ENCODE measurements around the gene VPREB3.

The VPREB3 gene

GRCh38 chr22:23767673-23768548 lies 13.7 kb upstream of the VPREB3 start, which contains the start of gene CHCHD10:
TSS of gene CHCHD10 (minus strand) at chr22:23767972. CDS start at chr22:23767874, 98 bp downstream.
- peak; percentile 48 to 91 (median 84) for DNase-seq

- DNase-seq = peak in 1 of 51 donors; percentile 43
Observed at GRCh38 chr22:23767303-23767672, 13.1 kb upstream of the VPREB3 start.

GRCh38 chr22:23764899-23765881 lies 11.0 kb upstream of the VPREB3 start:
- DNase-seq = no peak

GRCh38 chr22:23763954-23764353 lies 9.7 kb upstream of the VPREB3 start:
- DNase-seq = no peak

GRCh38 chr22:23763579-23763945 lies 9.3 kb upstream of the VPREB3 start:
- peak in 4 of 51 donors; percentile 7 to 36 (median 18) for DNase-seq

- no peak for DNase-seq
Observed at GRCh38 chr22:23762842-23763578, 8.8 kb upstream of the VPREB3 start, which contains the start of gene C22orf15. TSS of gene C22orf15 (plus strand) at chr22:23762990. CDS start at chr22:23763307, 317 bp downstream.

- DNase-seq = no peak
Observed at GRCh38 chr22:23760056-23760455, 5.8 kb upstream of the VPREB3 start.

GRCh38 chr22:23759566-23759965 lies 5.3 kb upstream of the VPREB3 start:
- DNase-seq = no peak

- no peak for DNase-seq
Observed at GRCh38 chr22:23756891-23757290, 2.7 kb upstream of the VPREB3 start.

GRCh38 chr22:23755711-23756110 lies 1.5 kb upstream of the VPREB3 start:
- DNase-seq = no peak

- DNase-seq = peak in 2 of 51 donors; percentile 13 to 39
Observed at GRCh38 chr22:23754980-23755636, 883 bp upstream of the VPREB3 start.

GRCh38 chr22:23753385-23753784 lies 840 bp downstream of the VPREB3 start:
- no peak for DNase-seq

GRCh38 chr22:23752750-23753149 lies 1.5 kb downstream of the VPREB3 start:
- DNase-seq = no peak

GRCh38 chr22:23752090-23752691 lies 2.0 kb downstream of the VPREB3 start:
- DNase-seq = no peak

- DNase-seq = peak in 8 of 51 donors; percentile 44 to 66 (median 58)
Observed at GRCh38 chr22:23751441-23751996, 2.7 kb downstream of the VPREB3 start.

GRCh38 chr22:23750714-23751440 lies 3.3 kb downstream of the VPREB3 start, which contains the start of gene ZNF70:
TSS of gene ZNF70 (minus strand) at chr22:23751112. CDS start at chr22:23745140, 5,972 bp downstream.
- peak in 50 of 51 donors; percentile 23 to 91 (median 68) for DNase-seq

- DNase-seq = no peak
Observed at GRCh38 chr22:23750367-23750713, 3.9 kb downstream of the VPREB3 start.

- no peak for DNase-seq
Observed at GRCh38 chr22:23749841-23750301, 4.4 kb downstream of the VPREB3 start.

GRCh38 chr22:23745791-23746190 lies 8.4 kb downstream of the VPREB3 start:
- no peak for DNase-seq

Data from hypothalamus (tissue), 51 donors.